AG09309 (cell line): ENCODE data around the gene RNF183.

Source experiments
- DNase-seq: peaks from one replicate; pipeline ENCODE4 v3.0.0-alpha.2; 2010; ENCODE audit warnings: low read depth
- H3K4me3 ChIP-seq: 2 replicates; pipeline ENCODE4 v1.5.1; 2011; ENCODE audit warnings: mild to moderate bottlenecking, low read depth, low read length, moderate library complexity; ENCODE audit not compliant: control insufficient read depth
- TF ChIP-seq, protein P1 (sequence below): IDR thresholded peaks from 2 replicates; pipeline ENCODE4 v1.5.1; 2011; ENCODE audit warnings: mild to moderate bottlenecking, low read depth, low read length, inconsistent platforms; ENCODE audit not compliant: insufficient read depth, control insufficient read depth; ENCODE audit errors: missing control alignments

The RNF183 gene, protein sequence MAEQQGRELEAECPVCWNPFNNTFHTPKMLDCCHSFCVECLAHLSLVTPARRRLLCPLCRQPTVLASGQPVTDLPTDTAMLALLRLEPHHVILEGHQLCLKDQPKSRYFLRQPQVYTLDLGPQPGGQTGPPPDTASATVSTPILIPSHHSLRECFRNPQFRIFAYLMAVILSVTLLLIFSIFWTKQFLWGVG

DNA sequence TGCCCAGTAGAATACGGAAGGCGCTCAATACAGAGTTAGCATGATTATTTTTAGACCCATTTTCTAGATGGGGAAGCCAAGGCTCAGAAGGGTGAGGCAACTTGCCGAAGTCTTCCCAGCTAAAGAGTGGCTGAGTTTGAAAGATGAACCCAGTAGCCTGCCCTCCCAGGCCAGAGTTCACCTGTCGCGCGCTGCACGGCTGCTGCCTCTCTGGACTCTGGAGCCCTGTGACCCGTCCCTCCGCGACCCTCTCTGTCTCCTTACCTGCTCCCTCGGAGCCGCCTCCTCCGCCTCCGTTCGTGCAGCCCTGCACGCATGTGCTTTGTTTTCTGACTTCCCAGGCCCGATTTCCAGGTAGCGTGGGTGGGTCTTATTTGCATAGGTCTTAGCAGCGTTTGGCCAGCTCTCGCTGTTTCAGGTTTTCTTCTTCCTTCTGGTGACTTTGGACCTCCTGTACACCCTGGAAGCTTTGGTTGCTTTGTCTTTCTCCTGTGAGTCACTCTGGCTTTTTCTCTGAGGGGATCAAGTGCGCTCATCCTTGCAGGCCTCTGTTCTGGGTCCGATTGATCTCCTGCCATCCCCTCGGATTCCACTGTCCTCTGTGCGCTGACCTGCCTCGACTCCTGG lies at the start of gene RNF183:
TSS of gene RNF183 (minus strand) at position 585 of the 627 bp plus-strand sequence. CDS start 5,192 bp downstream, outside the sequence.
- H3K4me3 ChIP-seq: no peak within 1 kb of the TSS
- TF ChIP-seq, protein P1, sequence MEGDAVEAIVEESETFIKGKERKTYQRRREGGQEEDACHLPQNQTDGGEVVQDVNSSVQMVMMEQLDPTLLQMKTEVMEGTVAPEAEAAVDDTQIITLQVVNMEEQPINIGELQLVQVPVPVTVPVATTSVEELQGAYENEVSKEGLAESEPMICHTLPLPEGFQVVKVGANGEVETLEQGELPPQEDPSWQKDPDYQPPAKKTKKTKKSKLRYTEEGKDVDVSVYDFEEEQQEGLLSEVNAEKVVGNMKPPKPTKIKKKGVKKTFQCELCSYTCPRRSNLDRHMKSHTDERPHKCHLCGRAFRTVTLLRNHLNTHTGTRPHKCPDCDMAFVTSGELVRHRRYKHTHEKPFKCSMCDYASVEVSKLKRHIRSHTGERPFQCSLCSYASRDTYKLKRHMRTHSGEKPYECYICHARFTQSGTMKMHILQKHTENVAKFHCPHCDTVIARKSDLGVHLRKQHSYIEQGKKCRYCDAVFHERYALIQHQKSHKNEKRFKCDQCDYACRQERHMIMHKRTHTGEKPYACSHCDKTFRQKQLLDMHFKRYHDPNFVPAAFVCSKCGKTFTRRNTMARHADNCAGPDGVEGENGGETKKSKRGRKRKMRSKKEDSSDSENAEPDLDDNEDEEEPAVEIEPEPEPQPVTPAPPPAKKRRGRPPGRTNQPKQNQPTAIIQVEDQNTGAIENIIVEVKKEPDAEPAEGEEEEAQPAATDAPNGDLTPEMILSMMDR: no peak
- DNase-seq: no peak

DNA sequence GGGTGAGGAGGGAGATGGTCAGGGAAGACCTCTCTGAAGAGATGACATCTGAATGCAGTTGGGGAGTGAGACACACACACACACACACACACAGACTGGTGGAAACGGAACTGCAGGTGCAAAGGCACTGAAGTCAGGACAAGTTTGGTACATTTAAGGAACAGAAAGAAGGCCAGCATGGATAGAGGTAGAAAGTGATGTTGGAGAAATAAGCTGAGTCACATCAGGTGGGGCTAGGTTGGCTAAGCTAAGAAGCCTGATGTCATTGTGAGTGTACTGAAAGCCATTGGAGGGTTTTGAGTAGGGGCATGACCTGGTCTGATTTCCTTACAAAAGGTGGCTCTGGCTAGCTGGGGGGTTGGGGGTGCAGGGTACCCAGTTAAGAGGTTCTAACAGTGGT lies 49.2 kb upstream of the RNF183 start:
- DNase-seq: no peak
- TF ChIP-seq, protein P1: no peak

DNA sequence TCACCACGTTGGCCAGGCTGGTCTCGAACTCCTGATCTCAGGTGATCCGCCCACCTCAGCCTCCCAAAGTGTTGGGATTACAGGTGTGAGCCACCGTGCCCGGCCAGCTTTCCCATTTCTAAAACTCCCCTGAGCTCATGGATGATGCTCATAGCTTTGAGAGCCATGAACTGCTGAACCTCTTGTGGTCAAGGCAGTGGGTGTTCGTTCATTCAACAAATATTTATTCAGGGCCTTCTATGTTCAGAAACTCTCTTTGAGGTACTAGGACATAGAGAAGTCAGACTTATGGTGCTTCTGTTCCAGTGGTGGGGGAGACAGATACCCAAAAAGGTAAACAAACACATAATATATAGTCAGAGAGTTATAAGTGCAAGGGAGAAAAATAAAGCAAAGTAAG lies 48.8 kb upstream of the RNF183 start:
- no peak overlapping the region for H3K4me3 ChIP-seq
- TF ChIP-seq, protein P1: no peak
- DNase-seq: no peak

More for the DNA sequence above, 49.2 kb upstream of the RNF183 start:
- H3K4me3 ChIP-seq: no peak overlapping the region

DNA sequence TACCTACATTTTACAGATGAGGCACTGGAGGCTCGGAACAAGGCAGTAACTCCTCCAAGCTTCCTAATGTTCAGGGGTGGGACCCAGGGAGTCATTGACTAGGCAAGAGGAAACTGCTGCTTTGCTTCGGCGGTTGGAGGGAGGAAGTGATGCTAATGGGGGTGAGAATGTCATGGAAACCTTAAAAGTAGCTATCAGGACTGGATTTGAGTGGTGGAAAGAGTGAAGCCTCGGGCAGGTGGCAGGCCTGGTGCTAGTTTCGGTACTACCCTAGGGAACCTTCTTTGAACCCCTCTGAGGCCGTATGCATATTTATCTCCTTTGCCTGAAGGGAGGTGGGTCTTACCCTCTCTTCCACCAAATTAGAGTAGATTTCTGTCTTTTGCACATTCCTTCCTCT lies 47.8 kb upstream of the RNF183 start:
- DNase-seq: no peak
- H3K4me3 ChIP-seq: no peak overlapping the region

DNA sequence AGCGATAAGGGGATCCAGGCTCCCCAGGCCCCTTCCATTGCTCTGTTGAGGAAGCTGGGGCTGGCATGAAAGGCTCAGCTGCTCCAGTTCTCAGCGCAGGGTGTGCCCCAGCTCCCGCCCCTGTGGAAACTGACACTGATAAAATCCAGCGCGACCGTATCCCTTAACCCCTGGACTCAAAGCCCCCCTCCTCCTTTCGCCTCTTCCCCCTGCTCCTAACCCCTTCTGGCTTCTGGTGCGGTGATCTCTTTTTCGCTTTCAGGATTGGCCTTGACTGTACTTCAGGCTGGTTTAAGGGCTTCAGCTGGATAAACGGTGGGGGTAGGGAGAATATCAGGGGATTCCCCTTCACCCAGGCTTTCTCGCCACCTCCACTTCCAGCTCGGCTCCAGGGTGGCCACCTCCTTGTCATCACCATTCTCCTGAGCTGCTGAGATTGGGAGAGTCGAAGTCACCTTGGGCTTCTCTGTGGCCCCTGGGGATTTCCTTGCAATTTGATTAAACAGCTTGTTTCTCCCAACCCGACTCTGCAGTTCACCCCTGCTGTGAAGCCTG lies 47.0 kb upstream of the RNF183 start:
- no peak for DNase-seq
- no peak overlapping the region for H3K4me3 ChIP-seq
- TF ChIP-seq, protein P1: no peak

More for the DNA sequence above, 47.8 kb upstream of the RNF183 start:
- TF ChIP-seq, protein P1: no peak

DNA sequence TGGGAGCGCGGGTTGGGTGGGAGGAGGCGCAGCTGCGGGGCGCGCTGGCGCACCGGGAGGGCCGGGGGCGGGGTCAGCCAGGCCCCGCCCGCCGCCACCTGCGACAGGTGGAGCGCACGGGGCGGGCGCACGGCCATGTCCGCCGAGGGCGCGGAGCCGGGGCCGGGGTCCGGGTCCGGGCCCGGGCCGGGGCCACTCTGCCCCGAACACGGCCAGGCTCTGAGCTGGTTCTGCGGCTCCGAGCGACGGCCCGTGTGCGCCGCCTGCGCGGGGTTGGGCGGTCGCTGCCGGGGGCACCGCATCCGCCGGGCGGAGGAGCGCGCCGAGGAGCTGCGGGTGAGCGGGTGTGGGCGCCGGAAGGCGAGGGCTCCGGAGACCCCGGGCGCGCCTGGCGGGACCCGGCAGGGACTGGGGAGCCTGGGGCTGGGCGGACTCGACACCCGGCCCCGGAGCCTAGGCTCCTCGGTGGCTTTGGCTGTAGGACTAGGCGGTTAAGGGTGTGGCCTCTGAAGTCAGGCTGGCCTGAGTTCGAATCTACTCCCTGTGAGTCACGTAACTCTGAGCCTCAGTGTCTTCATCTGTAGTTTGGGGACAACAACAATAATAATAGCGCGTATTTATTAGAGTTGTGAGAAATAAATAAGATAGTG lies 46.4 kb upstream of the RNF183 start, which contains the start of gene BSPRY:
TSS of gene BSPRY (plus strand) at position 97 of the 650 bp plus-strand sequence. CDS start at position 136, 39 bp downstream.
- TF ChIP-seq, protein P1: no peak
- no peak within 1 kb of the TSS for H3K4me3 ChIP-seq
- no peak for DNase-seq
